Peyer's patch (tissue), 4 donors: ENCODE results near the gene SHC1.

ENCODE experiments used
- POLR2A ChIP-seq, 2 donors: fragments of 450-650 bp; IDR thresholded peaks; one replicate each; pipeline ENCODE4 v1.5.1; 2017; ENCODE audit warnings: antibody characterized with exemption in 2 of 2, mild to moderate bottlenecking in 2 of 2, moderate library complexity in 2 of 2
- TF ChIP-seq, protein P1 (sequence below), 6 experiments: fragments of 450-650 bp in 4 of 6; fragments of 200-600 bp in 2 of 6; sonication (generic) in 1 of 6; IDR thresholded peaks; one replicate each; pipeline ENCODE4 v1.5.1; 2017 to 2019; ENCODE audit warnings: antibody characterized with exemption in 6 of 6, mild to moderate bottlenecking in 3 of 6, moderate library complexity in 1 of 6

DNA sequence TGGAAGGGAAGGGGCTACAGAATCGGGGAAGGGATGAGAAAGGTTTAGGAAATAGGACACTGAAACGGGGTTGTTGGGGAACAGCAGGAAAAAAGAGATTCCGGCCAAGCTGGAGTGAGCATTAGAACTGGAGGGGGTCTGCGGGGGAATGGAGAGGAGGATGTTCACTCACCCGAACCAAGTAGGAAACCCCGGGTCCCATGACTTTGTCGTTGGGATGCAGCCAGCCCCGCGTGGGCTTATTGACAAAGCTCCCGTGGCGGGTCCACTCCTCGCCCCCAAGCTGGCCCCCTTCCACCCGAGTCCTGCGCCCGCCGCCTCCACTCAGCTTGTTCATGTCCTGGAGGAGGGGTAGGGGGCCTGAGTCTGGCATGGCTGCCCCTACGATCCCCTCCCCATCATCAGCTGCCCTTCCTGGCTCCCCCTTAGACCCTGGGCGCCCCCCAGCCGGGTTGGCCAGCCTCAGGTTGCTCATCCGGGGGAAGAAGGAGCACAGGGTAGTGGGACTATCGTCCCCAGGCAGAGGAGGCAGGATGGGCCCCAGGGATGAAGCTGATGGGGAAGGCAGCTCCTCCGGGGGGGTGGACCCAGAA, 591 bp downstream of the SHC1 start:
- TF ChIP-seq, protein P1, sequence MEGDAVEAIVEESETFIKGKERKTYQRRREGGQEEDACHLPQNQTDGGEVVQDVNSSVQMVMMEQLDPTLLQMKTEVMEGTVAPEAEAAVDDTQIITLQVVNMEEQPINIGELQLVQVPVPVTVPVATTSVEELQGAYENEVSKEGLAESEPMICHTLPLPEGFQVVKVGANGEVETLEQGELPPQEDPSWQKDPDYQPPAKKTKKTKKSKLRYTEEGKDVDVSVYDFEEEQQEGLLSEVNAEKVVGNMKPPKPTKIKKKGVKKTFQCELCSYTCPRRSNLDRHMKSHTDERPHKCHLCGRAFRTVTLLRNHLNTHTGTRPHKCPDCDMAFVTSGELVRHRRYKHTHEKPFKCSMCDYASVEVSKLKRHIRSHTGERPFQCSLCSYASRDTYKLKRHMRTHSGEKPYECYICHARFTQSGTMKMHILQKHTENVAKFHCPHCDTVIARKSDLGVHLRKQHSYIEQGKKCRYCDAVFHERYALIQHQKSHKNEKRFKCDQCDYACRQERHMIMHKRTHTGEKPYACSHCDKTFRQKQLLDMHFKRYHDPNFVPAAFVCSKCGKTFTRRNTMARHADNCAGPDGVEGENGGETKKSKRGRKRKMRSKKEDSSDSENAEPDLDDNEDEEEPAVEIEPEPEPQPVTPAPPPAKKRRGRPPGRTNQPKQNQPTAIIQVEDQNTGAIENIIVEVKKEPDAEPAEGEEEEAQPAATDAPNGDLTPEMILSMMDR (IDR thresholded peaks at IDR 0.05): no peak
- TF ChIP-seq POLR2A (IDR thresholded peaks at IDR 0.05): no peak
